Upper lobe of left lung (tissue), 6 donors: Measurements from ENCODE around the gene LRRK1. TPM values are rescaled to one million over a fixed set of nuclear protein-coding genes. Genes with fewer than 3 reads are reported as not detected.

Source experiments
- ATAC-seq, 2 donors: fragments of 200-7000 bp; cut with Tn5 transposase; one replicate each; pipeline ENCODE4 v1.9.1; 2022; ENCODE audit warnings: mild to moderate bottlenecking in 2 of 2, moderate library complexity in 2 of 2; ENCODE audit not compliant: low FRiP score in 2 of 2
- DNase-seq, 2 donors: peaks; one replicate each; pipeline ENCODE4 v3.0.0-alpha.2; 2019 to 2020
- H3K27ac ChIP-seq, 4 donors: fragments of 200-600 bp; sonication (generic); one replicate each; pipeline ENCODE4 v1.5.1; 2016 to 2019
- H3K27me3 ChIP-seq, 4 donors: fragments of 200-600 bp; sonication (generic); one replicate each; pipeline ENCODE4 v1.5.1; 2017 to 2019
- H3K36me3 ChIP-seq, 4 donors: fragments of 200-600 bp; sonication (generic); one replicate each; pipeline ENCODE4 v1.5.1; 2016 to 2019
- H3K4me1 ChIP-seq, 4 donors: fragments of 200-600 bp; sonication (generic); one replicate each; pipeline ENCODE4 v1.5.1; 2018 to 2019
- H3K4me3 ChIP-seq, 4 donors: fragments of 200-600 bp; sonication (generic); one replicate each; pipeline ENCODE4 v1.5.1; 2017 to 2019; ENCODE audit warnings: mild to moderate bottlenecking in 2 of 4, moderate library complexity in 1 of 4
- H3K9me3 ChIP-seq, 4 donors: fragments of 200-600 bp; sonication (generic); one replicate each; pipeline ENCODE4 v1.5.1; 2018 to 2019
- EP300 ChIP-seq, 4 donors: sonication (generic); formaldehyde crosslinking; IDR thresholded peaks; one replicate each; pipeline ENCODE4 v1.5.1; 2017; ENCODE audit warnings: antibody characterized with exemption in 4 of 4, control low read depth in 2 of 4
- POLR2A ChIP-seq, 4 donors: fragments of 450-650 bp; IDR thresholded peaks; one replicate each; pipeline ENCODE4 v1.5.1; 2016 to 2017; ENCODE audit warnings: antibody characterized with exemption in 4 of 4, mild to moderate bottlenecking in 2 of 4
- POLR2AphosphoS5 ChIP-seq, 2 donors: sonication (generic); formaldehyde crosslinking; IDR thresholded peaks; one replicate each; pipeline ENCODE4 v1.5.1; 2017; ENCODE audit warnings: antibody characterized with exemption in 2 of 2
- WGBS, 2 donors: methylation state at CpG; one replicate each; pipeline ENCODE4 v1.1.5; 2017 to 2018; 5-methylcytosine and 5-hydroxymethylcytosine counted together
- total RNA-seq, 6 donors: library from RNA; depleted of rRNA in 4 of 6; stranded (reverse); fragments of >200 nt in 4 of 6; gene quantifications; one replicate each; pipeline versions ENCODE4 v1.1.0 to v1.2.1, GENCODE V29; 2016 to 2021
- TF ChIP-seq, protein P1 (sequence below), 6 experiments: fragments of 450-650 bp in 4 of 6; fragments of 200-600 bp in 2 of 6; sonication (generic) in 2 of 6; IDR thresholded peaks; one replicate each; pipeline ENCODE4 v1.5.1; 2016 to 2019; ENCODE audit warnings: antibody characterized with exemption in 6 of 6
- donor health status: DM: no; HTN: no; CAD: no; lungs with moderate emphysema.
- donor health status: DM: no; HTN: yes; CAD: no; lungs with severe emphysema.

LRRK1 gene
- total RNA-seq, 6 donors from 2014 or later = 15.0 to 47.1 (median 31.2) TPM

DNA sequence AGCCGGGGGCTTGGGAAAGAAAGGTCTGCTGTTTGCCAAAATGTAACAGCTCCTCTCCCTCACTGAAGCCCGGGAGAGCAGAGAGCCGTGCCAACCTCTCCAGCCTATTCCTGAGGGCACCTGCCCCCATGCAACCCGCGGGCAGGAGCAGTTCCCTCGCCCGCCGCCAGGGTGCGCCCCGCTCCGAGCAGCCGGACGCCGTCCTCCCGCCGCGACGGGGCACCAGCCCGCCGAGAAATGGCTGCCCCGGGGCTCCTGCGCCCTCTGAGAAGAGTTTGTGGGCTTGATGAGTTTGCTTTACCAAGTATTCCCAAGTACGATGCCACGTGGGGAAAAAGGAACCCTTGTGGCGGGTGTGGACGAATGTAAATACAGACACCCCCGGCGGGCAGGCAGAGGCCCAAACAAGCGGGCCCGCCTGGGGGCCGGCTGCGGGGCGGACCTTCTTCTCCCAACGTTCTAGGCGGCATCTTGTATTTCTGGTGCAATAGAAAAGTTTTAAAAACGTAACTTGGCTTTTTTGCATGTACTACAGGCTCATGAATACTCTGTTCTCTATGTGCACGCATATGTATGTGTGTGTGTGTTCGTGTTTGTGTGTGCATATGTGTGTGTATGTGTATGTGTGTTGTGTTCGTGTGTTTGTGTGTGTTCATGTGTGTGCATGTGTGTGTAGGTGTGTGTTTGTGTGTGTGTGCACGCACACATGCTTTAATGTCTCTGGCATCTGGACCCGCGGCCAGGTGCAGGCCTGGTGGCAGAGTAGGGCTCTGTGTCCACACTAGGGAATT lies 169.8 kb downstream of the LRRK1 start:
- Histone ChIP-seq H3K36me3 (no peaks in the 10 kb centered on the region), H3K4me3 (peak overlapping the region in 3 of 4 donors; percentile 15 to 34 (median 32)), H3K9me3 (no peaks in the 10 kb centered on the region), H3K27me3 (no peaks in the 10 kb centered on the region), H3K27ac (no peak overlapping the region), H3K4me1 (peaks cover 25 to 29% (median 27%) of the 10 kb centered on the region in 4 donors)
- peak; percentile 83 to 98 for DNase-seq
- ATAC-seq = peak; percentile 79 to 94
- 29 to 66% methylated on average over 22 to 39 of the region's 42 CpGs for WGBS, 2 donors
- TF ChIP-seq, protein P1, sequence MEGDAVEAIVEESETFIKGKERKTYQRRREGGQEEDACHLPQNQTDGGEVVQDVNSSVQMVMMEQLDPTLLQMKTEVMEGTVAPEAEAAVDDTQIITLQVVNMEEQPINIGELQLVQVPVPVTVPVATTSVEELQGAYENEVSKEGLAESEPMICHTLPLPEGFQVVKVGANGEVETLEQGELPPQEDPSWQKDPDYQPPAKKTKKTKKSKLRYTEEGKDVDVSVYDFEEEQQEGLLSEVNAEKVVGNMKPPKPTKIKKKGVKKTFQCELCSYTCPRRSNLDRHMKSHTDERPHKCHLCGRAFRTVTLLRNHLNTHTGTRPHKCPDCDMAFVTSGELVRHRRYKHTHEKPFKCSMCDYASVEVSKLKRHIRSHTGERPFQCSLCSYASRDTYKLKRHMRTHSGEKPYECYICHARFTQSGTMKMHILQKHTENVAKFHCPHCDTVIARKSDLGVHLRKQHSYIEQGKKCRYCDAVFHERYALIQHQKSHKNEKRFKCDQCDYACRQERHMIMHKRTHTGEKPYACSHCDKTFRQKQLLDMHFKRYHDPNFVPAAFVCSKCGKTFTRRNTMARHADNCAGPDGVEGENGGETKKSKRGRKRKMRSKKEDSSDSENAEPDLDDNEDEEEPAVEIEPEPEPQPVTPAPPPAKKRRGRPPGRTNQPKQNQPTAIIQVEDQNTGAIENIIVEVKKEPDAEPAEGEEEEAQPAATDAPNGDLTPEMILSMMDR (IDR thresholded peaks at IDR 0.05) = peak; percentile 99 to 100 (median 99)
- no peak for TF ChIP-seq EP300 (IDR thresholded peaks at IDR 0.05)

GRCh38 chr15:101089579-101090427 lies 170.6 kb downstream of the LRRK1 start:
- 85 to 92% methylated on average over 7 to 9 of the region's 9 CpGs for WGBS, 2 donors
- Histone ChIP-seq H3K9me3 (no peaks in the 10 kb centered on the region), H3K4me1 (peaks cover 25 to 29% (median 27%) of the 10 kb centered on the region in 4 donors), H3K36me3 (no peaks in the 10 kb centered on the region), H3K27me3 (no peaks in the 10 kb centered on the region), H3K27ac (peak overlapping the region in 1 of 4 donors; percentile 44), H3K4me3 (no peak overlapping the region)
- DNase-seq = no peak
- ATAC-seq = no peak
- TF ChIP-seq POLR2A (IDR thresholded peaks at IDR 0.05) (no peak), EP300 (IDR thresholded peaks at IDR 0.05) (no peak), POLR2AphosphoS5 (IDR thresholded peaks at IDR 0.05) (no peak)
- TF ChIP-seq, protein P1 (IDR thresholded peaks at IDR 0.05) = no peak

GRCh38 chr15:101090428-101090790 lies 171.3 kb downstream of the LRRK1 start:
- WGBS, 2 donors = 67 to 93% methylated on average over 2 of the region's 2 CpGs
- ATAC-seq (no peak), DNase-seq (no peak)
- H3K36me3 ChIP-seq = no peaks in the 10 kb centered on the region
- peak overlapping the region in 1 of 4 donors; percentile 71 for H3K27ac ChIP-seq
- H3K4me1 ChIP-seq = peaks cover 25 to 29% (median 27%) of the 10 kb centered on the region in 4 donors
- H3K9me3 ChIP-seq = no peaks in the 10 kb centered on the region
- TF ChIP-seq POLR2AphosphoS5 (IDR thresholded peaks at IDR 0.05) (no peak), POLR2A (IDR thresholded peaks at IDR 0.05) (no peak), EP300 (IDR thresholded peaks at IDR 0.05) (no peak)
- TF ChIP-seq, protein P1 (IDR thresholded peaks at IDR 0.05) = no peak
- H3K27me3 ChIP-seq = no peaks in the 10 kb centered on the region
- H3K4me3 ChIP-seq = no peak overlapping the region

- TF ChIP-seq POLR2AphosphoS5 (IDR thresholded peaks at IDR 0.05) = no peak
- no peak for TF ChIP-seq EP300 (IDR thresholded peaks at IDR 0.05)
- no peak for TF ChIP-seq POLR2A (IDR thresholded peaks at IDR 0.05)
- TF ChIP-seq, protein P1 (IDR thresholded peaks at IDR 0.05) = no peak
- peak in 1 of 2 donors; percentile 34 for ATAC-seq
- H3K9me3 ChIP-seq = no peaks in the 10 kb centered on the region
- H3K36me3 ChIP-seq = no peaks in the 10 kb centered on the region
- H3K4me3 ChIP-seq = no peak overlapping the region
- peak overlapping the region; percentile 45 to 71 (median 60) for H3K27ac ChIP-seq
- peaks cover 25 to 29% (median 27%) of the 10 kb centered on the region in 4 donors for H3K4me1 ChIP-seq
- WGBS, 2 donors = 56 to 64% methylated on average over 13 to 15 of the region's 20 CpGs
- DNase-seq = no peak
- H3K27me3 ChIP-seq = no peaks in the 10 kb centered on the region
Observed at GRCh38 chr15:101091080-101092017, 172.2 kb downstream of the LRRK1 start.
